ENCODE data around the gene UQCRQ. TPM values are rescaled to one million over a fixed set of nuclear protein-coding genes. Genes with fewer than 3 reads are reported as not detected.

Gene UQCRQ
- total and polyA plus RNA-seq, 2 of the 13 experiments (the other 11 are each of a cell fraction or from before 2014, with no cell fraction given) = 257 to 575 TPM

- H3K9ac ChIP-seq (ENCODE audit: insufficient read depth, low read depth, low read length) = no peak overlapping the region
- H3K36me3 ChIP-seq (replicated peaks in 1 of 2; ENCODE audit: control insufficient read depth in 1 of 2, insufficient read depth in 2 of 2, low read length in 2 of 2) = peaks cover 10 to 34% of the 10 kb centered on the region in 2 experiments
- peaks cover 26% of the 10 kb centered on the region for H3K4me1 ChIP-seq (ENCODE audit: insufficient read depth, low read length)
- intact Hi-C loops (cut with micrococcal nuclease; ENCODE audit: unreplicated experiment) = no loop called here
- H3K4me3 ChIP-seq (replicated peaks in 1 of 3; ENCODE audit: insufficient read depth in 1 of 3, low read depth in 2 of 3, low read length in 3 of 3) = no peak overlapping the region
- H3K27me3 ChIP-seq (ENCODE audit: control insufficient read depth in 1 of 2, insufficient read depth in 2 of 2, low read length in 2 of 2) = no peaks in the 10 kb centered on the region
- no peak for TF ChIP-seq ZNF577 (CRISPR knock-in tag; IDR thresholded peaks at IDR 0.05; ENCODE audit: borderline replicate concordance, low read depth)
- no peak for TF ChIP-seq ZNF644 (CRISPR knock-in tag; IDR thresholded peaks at IDR 0.05; ENCODE audit: low read depth)
- no peak for TF ChIP-seq ZNF574 (CRISPR knock-in tag; IDR thresholded peaks at IDR 0.05)
- no peak for TF ChIP-seq PHF5A (CRISPR knock-in tag; IDR thresholded peaks at IDR 0.05; ENCODE audit: low read depth, unreplicated experiment)
- TF ChIP-seq ZBTB26 (CRISPR knock-in tag; IDR thresholded peaks at IDR 0.05; ENCODE audit: borderline replicate concordance) = no peak
- ATAC-seq (no peak), FAIRE-seq (no peak), DNase-seq (ENCODE audit: low spot score) (no peak)
- WGBS (ENCODE audit: low lambda C conversion rate) = 97% methylated on average over 1 of the region's 1 CpG
- ChIA-PET CTCF (ENCODE audit: low intra/inter-chr PET ratio, low total read pairs) (no interaction called here), POLR2A (no interaction called here)
- in situ Hi-C loops (cut with HindIII; ENCODE audit: extremely low pct_ligation_motif_present, low pct_unique_long_range_greater_than_20kb) = no loop called here
- no peak overlapping the region for H2AFZ ChIP-seq (ENCODE audit: low read length)
- H3K4me2 ChIP-seq (ENCODE audit: low read depth, low read length) = no peak overlapping the region
- H4K20me1 ChIP-seq (ENCODE audit: insufficient read depth, low read length) = peaks cover 12% of the 10 kb centered on the region
- peaks cover 26% of the 10 kb centered on the region for H3K79me2 ChIP-seq (ENCODE audit: insufficient read depth, low read length)
- no peaks in the 10 kb centered on the region for H3K9me3 ChIP-seq (ENCODE audit: low read length)
- H3K27ac ChIP-seq (ENCODE audit: extremely low read length, insufficient read depth, low read length) = no peak overlapping the region
- BruUV-seq (replicated peaks) = TSS peak; percentile 10
Observed at GRCh38 chr5:132909702-132910101, 43.3 kb downstream of the UQCRQ start.
